SJSA1 (cell line): ENCODE measurements around the gene SAMD3. TPM values are rescaled to one million over a fixed set of nuclear protein-coding genes. Genes with fewer than 3 reads are reported as not detected.
A peak's percentile ranks its signal among the peaks of the same experiment; 100 is the strongest.
"Not testable (repeated sequence)": the region's sequence is repeated elsewhere in the genome, so short reads cannot be mapped to it uniquely, and the experiment has no call there.

Experiments
- DNase-seq, 2 experiments: peaks; one replicate each; pipeline ENCODE4 v3.0.0-alpha.2; 2015 to 2020; ENCODE audit warnings: low spot score in 2 of 2, low read depth in 1 of 2
- H3K27ac ChIP-seq: fragments of 250-450 bp; sonication (Bioruptor Pico); 2 replicates; pipeline ENCODE4 v1.5.1; 2020; ENCODE audit warnings: mild to moderate bottlenecking, moderate library complexity
- H3K27me3 ChIP-seq: fragments of 250-450 bp; sonication (Bioruptor Pico); replicated peaks from 2 replicates; pipeline ENCODE4 v1.5.1; 2020; ENCODE audit warnings: mild to moderate bottlenecking, moderate library complexity
- H3K36me3 ChIP-seq: fragments of 250-450 bp; sonication (Bioruptor Pico); 2 replicates; pipeline ENCODE4 v1.5.1; 2020; ENCODE audit warnings: mild to moderate bottlenecking
- H3K4me1 ChIP-seq: fragments of 250-450 bp; sonication (Bioruptor Pico); replicated peaks from 2 replicates; pipeline ENCODE4 v1.6.1; 2021; ENCODE audit warnings: mild to moderate bottlenecking
- H3K4me3 ChIP-seq: fragments of 250-450 bp; sonication (Bioruptor Pico); 2 replicates; pipeline ENCODE4 v1.5.1; 2020; ENCODE audit warnings: mild to moderate bottlenecking
- H3K9me3 ChIP-seq: fragments of 250-450 bp; sonication (Bioruptor Pico); replicated peaks from 2 replicates; pipeline ENCODE4 v1.5.1; 2020; ENCODE audit warnings: mild to moderate bottlenecking
- total RNA-seq: library from RNA; depleted of rRNA; stranded (reverse); fragments of >200 nt; shearing (Covaris generic); gene quantifications from 2 replicates; pipeline ENCODE4 v1.2.3, GENCODE V29; 2014

SAMD3 gene
- total RNA-seq, 1 experiment from 2014 or later: 0.29 TPM

- no peak overlapping the region for H3K4me3 ChIP-seq
- no peak for DNase-seq
- H3K9me3 ChIP-seq: no peaks in the 10 kb centered on the region
- no peaks in the 10 kb centered on the region for H3K27me3 ChIP-seq
- H3K27ac ChIP-seq: no peak overlapping the region
- no peaks in the 10 kb centered on the region for H3K4me1 ChIP-seq
- H3K36me3 ChIP-seq: no peaks in the 10 kb centered on the region
Measured at GRCh38 chr6:130150906-130151305, 71.8 kb downstream of the SAMD3 start.

GRCh38 chr6:130149016-130149415 lies 73.7 kb downstream of the SAMD3 start:
- H3K9me3 ChIP-seq, DNase-seq, H3K36me3 ChIP-seq, H3K4me3 ChIP-seq, H3K4me1 ChIP-seq, H3K27ac ChIP-seq, H3K27me3 ChIP-seq: not testable (repeated sequence)

- Histone ChIP-seq H3K4me1 (no peaks in the 10 kb centered on the region), H3K27me3 (no peaks in the 10 kb centered on the region), H3K4me3 (no peak overlapping the region), H3K36me3 (no peaks in the 10 kb centered on the region), H3K27ac (no peak overlapping the region), H3K9me3 (no peaks in the 10 kb centered on the region)
- DNase-seq: no peak
Measured at GRCh38 chr6:130148181-130148580, 74.6 kb downstream of the SAMD3 start.

GRCh38 chr6:130147111-130147510 lies 75.6 kb downstream of the SAMD3 start:
- Histone ChIP-seq H3K4me3 (no peak overlapping the region), H3K27me3 (no peaks in the 10 kb centered on the region), H3K9me3 (no peaks in the 10 kb centered on the region), H3K36me3 (no peaks in the 10 kb centered on the region), H3K27ac (no peak overlapping the region), H3K4me1 (no peaks in the 10 kb centered on the region)
- DNase-seq: no peak

- H3K27ac ChIP-seq: no peak overlapping the region
- no peak for DNase-seq
- H3K9me3 ChIP-seq: no peaks in the 10 kb centered on the region
- no peaks in the 10 kb centered on the region for H3K36me3 ChIP-seq
- H3K4me1 ChIP-seq: no peaks in the 10 kb centered on the region
- no peaks in the 10 kb centered on the region for H3K27me3 ChIP-seq
- no peak overlapping the region for H3K4me3 ChIP-seq
Measured at GRCh38 chr6:130143709-130144108, 79.0 kb downstream of the SAMD3 start.

- Histone ChIP-seq H3K27me3 (no peaks in the 10 kb centered on the region), H3K4me1 (no peaks in the 10 kb centered on the region), H3K9me3 (no peaks in the 10 kb centered on the region), H3K36me3 (no peaks in the 10 kb centered on the region), H3K27ac (no peak overlapping the region), H3K4me3 (no peak overlapping the region)
- DNase-seq: no peak
Measured at GRCh38 chr6:130140084-130140483, 82.7 kb downstream of the SAMD3 start.

- Histone ChIP-seq H3K27me3 (no peaks in the 10 kb centered on the region), H3K9me3 (no peaks in the 10 kb centered on the region), H3K36me3 (no peaks in the 10 kb centered on the region), H3K27ac (no peak overlapping the region), H3K4me1 (no peaks in the 10 kb centered on the region), H3K4me3 (no peak overlapping the region)
- DNase-seq: no peak
Measured at GRCh38 chr6:130138909-130139242, 83.9 kb downstream of the SAMD3 start.

- DNase-seq: no peak
- H3K4me3 ChIP-seq: no peak overlapping the region
- H3K36me3 ChIP-seq: no peaks in the 10 kb centered on the region
- H3K9me3 ChIP-seq: no peaks in the 10 kb centered on the region
- H3K27me3 ChIP-seq: no peaks in the 10 kb centered on the region
- H3K4me1 ChIP-seq: no peaks in the 10 kb centered on the region
- no peak overlapping the region for H3K27ac ChIP-seq
Measured at GRCh38 chr6:130138116-130138908, 84.4 kb downstream of the SAMD3 start.

GRCh38 chr6:130136798-130137197 lies 86.0 kb downstream of the SAMD3 start:
- Histone ChIP-seq H3K27me3 (no peaks in the 10 kb centered on the region), H3K36me3 (no peaks in the 10 kb centered on the region), H3K4me3 (no peak overlapping the region), H3K9me3 (no peaks in the 10 kb centered on the region), H3K27ac (no peak overlapping the region), H3K4me1 (no peaks in the 10 kb centered on the region)
- DNase-seq: peak in 1 of 2 experiments; percentile 28

- no peaks in the 10 kb centered on the region for H3K9me3 ChIP-seq
- no peaks in the 10 kb centered on the region for H3K27me3 ChIP-seq
- H3K36me3 ChIP-seq: no peaks in the 10 kb centered on the region
- DNase-seq: no peak
- no peak overlapping the region for H3K27ac ChIP-seq
- H3K4me3 ChIP-seq: no peak overlapping the region
- peaks cover 7% of the 10 kb centered on the region for H3K4me1 ChIP-seq
Measured at GRCh38 chr6:130134582-130134981, 88.2 kb downstream of the SAMD3 start.

GRCh38 chr6:130132286-130132701 lies 90.5 kb downstream of the SAMD3 start:
- H3K27ac ChIP-seq: no peak overlapping the region
- H3K4me3 ChIP-seq: no peak overlapping the region
- DNase-seq: no peak
- no peaks in the 10 kb centered on the region for H3K9me3 ChIP-seq
- H3K27me3 ChIP-seq: no peaks in the 10 kb centered on the region
- H3K36me3 ChIP-seq: no peaks in the 10 kb centered on the region
- H3K4me1 ChIP-seq: peaks cover 10% of the 10 kb centered on the region

- H3K27me3 ChIP-seq: no peaks in the 10 kb centered on the region
- H3K4me3 ChIP-seq: no peak overlapping the region
- no peak overlapping the region for H3K27ac ChIP-seq
- H3K36me3 ChIP-seq: no peaks in the 10 kb centered on the region
- peaks cover 10% of the 10 kb centered on the region for H3K4me1 ChIP-seq
- peak in 1 of 2 experiments; percentile 35 for DNase-seq
- no peaks in the 10 kb centered on the region for H3K9me3 ChIP-seq
Measured at GRCh38 chr6:130129762-130130246, 92.9 kb downstream of the SAMD3 start.

GRCh38 chr6:130128326-130128725 lies 94.4 kb downstream of the SAMD3 start:
- DNase-seq: no peak
- Histone ChIP-seq H3K9me3 (no peaks in the 10 kb centered on the region), H3K4me3 (no peak overlapping the region), H3K36me3 (no peaks in the 10 kb centered on the region), H3K4me1 (peaks cover 10% of the 10 kb centered on the region), H3K27me3 (no peaks in the 10 kb centered on the region), H3K27ac (no peak overlapping the region)

- H3K27me3 ChIP-seq: no peaks in the 10 kb centered on the region
- H3K27ac ChIP-seq: no peak overlapping the region
- no peaks in the 10 kb centered on the region for H3K36me3 ChIP-seq
- H3K4me3 ChIP-seq: no peak overlapping the region
- H3K4me1 ChIP-seq: peaks cover 10% of the 10 kb centered on the region
- no peaks in the 10 kb centered on the region for H3K9me3 ChIP-seq
- no peak for DNase-seq
Measured at GRCh38 chr6:130127195-130127594, 95.6 kb downstream of the SAMD3 start.

- no peaks in the 10 kb centered on the region for H3K4me1 ChIP-seq
- DNase-seq: no peak
- no peaks in the 10 kb centered on the region for H3K27me3 ChIP-seq
- H3K9me3 ChIP-seq: no peaks in the 10 kb centered on the region
- H3K4me3 ChIP-seq: no peak overlapping the region
- no peaks in the 10 kb centered on the region for H3K36me3 ChIP-seq
- no peak overlapping the region for H3K27ac ChIP-seq
Measured at GRCh38 chr6:130122243-130122642, 100.5 kb downstream of the SAMD3 start.
